ENCODE results near the gene SLC12A3.
"Not testable (repeated sequence)": the region's sequence is repeated elsewhere in the genome, so short reads cannot be mapped to it uniquely, and the experiment has no call there.

The SLC12A3 gene

DNA sequence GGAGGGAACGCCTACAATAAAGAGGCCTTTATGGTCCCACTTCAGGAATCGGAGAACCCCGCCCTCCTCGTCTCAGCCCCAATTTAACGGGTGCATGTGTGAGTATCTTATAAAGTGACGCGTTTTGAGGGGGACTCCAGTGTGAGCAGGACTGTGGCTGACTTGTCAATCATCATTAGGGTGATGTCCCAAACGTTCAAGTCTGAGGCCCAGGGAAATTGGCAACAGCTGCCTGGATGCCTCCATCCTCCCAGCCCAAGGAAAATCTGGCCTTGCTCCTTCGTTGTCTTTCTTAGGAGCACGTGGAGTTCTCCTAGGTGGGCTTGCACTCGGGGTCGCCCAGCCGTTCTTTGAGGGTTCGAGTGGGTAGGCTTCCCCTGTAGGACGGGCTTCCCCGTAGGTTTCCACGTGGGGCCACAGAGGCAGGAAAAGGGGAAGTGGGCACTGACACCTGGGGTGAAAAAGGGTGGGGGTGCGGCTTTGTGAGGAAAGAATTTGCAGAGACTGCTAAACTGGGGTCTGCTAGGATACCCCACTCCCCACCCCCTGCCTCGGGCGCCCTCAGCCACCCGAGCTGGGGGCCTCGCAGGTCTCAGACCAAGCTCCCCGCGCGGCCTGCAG, 66.4 kb downstream of the SLC12A3 start:
- Histone ChIP-seq H3K27me3 (ENCODE audit: control insufficient read depth, insufficient read depth, low read length) (no peaks in the 10 kb centered on the region), H3K4me3 (ENCODE audit: low read depth, low read length) (peak overlapping the region; percentile 89), H3K9ac (ENCODE audit: low read depth, low read length) (peak overlapping the region; percentile 90), H3K9me3 (ENCODE audit: control insufficient read depth, insufficient read depth, low read length) (no peaks in the 10 kb centered on the region), H3K4me1 (ENCODE audit: control insufficient read depth, insufficient read depth, low read length) (peaks cover 23% of the 10 kb centered on the region), H3K36me3 (ENCODE audit: control insufficient read depth, insufficient read depth, low read length) (peaks cover 15% of the 10 kb centered on the region), H3K27ac (ENCODE audit: low read depth, low read length) (peak overlapping the region; percentile 88)

DNA sequence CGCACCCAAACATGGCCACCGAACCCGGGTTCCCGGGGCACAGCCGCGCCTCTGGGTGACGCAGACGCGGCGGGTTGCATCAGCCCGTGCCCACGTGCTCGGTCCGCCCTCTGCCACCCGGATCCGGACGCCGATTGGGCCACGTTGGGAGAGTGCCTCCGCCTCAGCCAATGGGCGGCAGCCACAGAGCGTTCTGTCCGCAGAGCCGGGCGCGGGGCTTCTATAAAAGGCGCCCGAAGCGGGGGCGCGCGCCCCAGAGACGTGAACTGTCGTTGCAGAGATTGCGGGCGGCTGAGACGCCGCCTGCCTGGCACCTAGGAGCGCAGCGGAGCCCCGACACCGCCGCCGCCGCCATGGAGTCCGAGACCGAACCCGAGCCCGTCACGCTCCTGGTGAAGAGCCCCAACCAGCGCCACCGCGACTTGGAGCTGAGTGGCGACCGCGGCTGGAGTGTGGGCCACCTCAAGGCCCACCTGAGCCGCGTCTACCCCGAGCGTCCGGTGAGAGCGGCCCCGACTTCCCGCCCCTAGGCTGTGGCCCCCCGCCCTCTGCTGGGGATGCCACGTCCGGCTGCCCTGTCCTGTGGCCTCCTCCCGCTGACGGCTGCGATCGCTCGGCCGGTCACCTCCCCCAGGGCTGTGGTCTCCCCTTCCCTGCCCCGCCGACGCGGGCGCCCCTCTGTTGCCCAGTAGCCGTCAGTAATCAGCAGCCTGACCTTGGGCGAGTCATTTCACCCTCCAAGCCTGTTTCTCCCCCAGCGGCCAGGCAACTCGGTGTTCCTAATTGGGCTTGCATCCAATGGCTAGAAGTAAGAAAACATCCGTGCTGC, 67.1 kb downstream of the SLC12A3 start, which contains the start of gene HERPUD1:
Gene HERPUD1 (plus strand): TSS at position 251 of the 829 bp plus-strand sequence. CDS start 103 bp downstream, at position 354.
- Histone ChIP-seq H3K4me1 (ENCODE audit: control insufficient read depth, insufficient read depth, low read length) (peaks cover 23% of the 10 kb centered on the region), H3K27me3 (ENCODE audit: control insufficient read depth, insufficient read depth, low read length) (no peaks in the 10 kb centered on the region), H3K4me3 (ENCODE audit: low read depth, low read length) (peak within 1 kb of the TSS; percentile 89), H3K36me3 (ENCODE audit: control insufficient read depth, insufficient read depth, low read length) (peaks cover 22% of the 10 kb centered on the region), H3K27ac (ENCODE audit: low read depth, low read length) (peak within 1 kb of the TSS; percentile 88), H3K9me3 (ENCODE audit: control insufficient read depth, insufficient read depth, low read length) (no peaks in the 10 kb centered on the region), H3K9ac (ENCODE audit: low read depth, low read length) (peak within 1 kb of the TSS; percentile 90)

DNA sequence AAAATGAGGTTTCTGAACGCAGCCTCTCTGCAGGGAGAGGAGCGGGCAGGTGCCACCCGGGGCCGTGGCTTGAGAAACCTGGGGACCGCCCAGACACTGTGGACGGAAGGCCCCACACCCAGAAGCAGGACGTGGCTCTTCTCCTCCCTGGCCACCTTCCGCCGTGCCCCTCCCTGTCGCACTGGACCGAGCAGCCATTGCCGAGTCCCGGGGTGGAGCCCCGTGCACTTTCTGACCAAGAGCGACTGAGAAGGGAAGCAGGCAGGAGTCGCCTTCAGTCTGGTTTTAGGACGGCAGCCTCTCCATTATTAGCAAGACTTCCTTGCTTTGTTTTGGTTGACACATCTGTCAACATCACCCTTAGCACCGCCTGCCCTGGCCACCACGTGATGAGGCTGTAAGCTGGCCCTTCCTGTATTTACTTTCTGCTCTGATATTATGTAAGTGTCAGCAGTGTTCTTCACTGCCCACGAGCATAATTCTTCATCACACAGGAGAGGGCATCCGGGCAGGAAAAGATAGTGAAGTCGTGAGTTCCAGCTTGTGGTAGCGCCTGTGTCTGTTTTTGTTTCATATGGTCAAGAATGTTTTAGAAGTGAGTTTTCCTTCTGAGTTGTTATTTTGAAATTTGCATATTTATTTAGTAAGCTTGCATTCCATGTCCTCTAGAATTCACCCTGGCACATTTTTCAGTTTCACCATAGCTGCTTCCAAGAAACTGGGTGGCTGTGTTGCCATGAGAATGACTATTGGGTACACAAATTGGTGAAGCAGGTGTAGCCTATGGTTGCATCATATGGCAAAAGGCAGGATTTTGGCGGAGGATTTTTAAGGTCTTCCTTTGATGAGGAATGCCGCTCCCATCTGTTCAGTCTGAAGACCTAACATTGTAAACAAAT, 68.0 kb downstream of the SLC12A3 start:
- H3K4me3 ChIP-seq (ENCODE audit: low read depth, low read length) = peak overlapping the region; percentile 89
- H3K9ac ChIP-seq (ENCODE audit: low read depth, low read length) = peak overlapping the region; percentile 90
- peaks cover 23% of the 10 kb centered on the region for H3K4me1 ChIP-seq (ENCODE audit: control insufficient read depth, insufficient read depth, low read length)
- H3K9me3 ChIP-seq (ENCODE audit: control insufficient read depth, insufficient read depth, low read length) = no peaks in the 10 kb centered on the region
- peak overlapping the region; percentile 88 for H3K27ac ChIP-seq (ENCODE audit: low read depth, low read length)
- no peaks in the 10 kb centered on the region for H3K27me3 ChIP-seq (ENCODE audit: control insufficient read depth, insufficient read depth, low read length)
- peaks cover 31% of the 10 kb centered on the region for H3K36me3 ChIP-seq (ENCODE audit: control insufficient read depth, insufficient read depth, low read length)

DNA sequence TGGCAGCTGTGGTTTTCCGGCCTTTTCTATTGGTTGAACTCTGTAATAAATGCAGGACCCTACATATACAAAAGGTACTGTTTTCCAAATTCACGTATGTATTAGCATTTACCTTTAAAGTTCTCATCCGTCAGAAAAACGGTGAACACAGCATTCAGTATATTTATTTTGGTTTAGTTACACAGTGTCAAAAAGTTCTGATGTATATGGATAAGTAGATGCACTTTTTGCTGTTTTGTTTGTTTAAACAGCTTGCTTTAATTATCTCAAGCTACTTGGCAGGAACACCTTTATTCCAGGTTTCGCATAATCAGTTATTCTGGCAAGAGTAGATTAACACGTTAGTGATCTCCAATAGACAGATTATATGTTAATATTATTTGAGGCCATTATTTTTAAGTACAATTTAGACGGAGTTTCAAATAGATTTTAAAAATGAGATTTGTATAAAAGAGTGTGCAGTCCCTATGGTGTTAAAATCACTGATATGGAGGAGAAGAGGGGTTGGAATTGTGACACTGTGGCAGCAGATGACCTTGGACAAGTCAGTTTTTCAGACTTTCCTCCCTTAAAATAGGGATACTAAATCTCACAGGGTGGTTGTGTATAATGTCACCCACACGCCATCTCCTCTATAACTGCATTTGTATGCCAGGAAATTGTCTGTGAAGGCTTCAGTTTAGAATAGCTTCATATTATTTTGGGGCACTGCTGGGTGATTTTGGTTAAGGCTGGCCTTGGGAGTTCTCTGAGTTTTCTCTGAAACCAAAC, 69.0 kb downstream of the SLC12A3 start:
- no peak overlapping the region for H3K9ac ChIP-seq (ENCODE audit: low read depth, low read length)
- H3K4me3 ChIP-seq (ENCODE audit: low read depth, low read length) = peak overlapping the region; percentile 89
- no peaks in the 10 kb centered on the region for H3K27me3 ChIP-seq (ENCODE audit: control insufficient read depth, insufficient read depth, low read length)
- H3K4me1 ChIP-seq (ENCODE audit: control insufficient read depth, insufficient read depth, low read length) = peaks cover 23% of the 10 kb centered on the region
- peaks cover 39% of the 10 kb centered on the region for H3K36me3 ChIP-seq (ENCODE audit: control insufficient read depth, insufficient read depth, low read length)
- no peak overlapping the region for H3K27ac ChIP-seq (ENCODE audit: low read depth, low read length)
- no peaks in the 10 kb centered on the region for H3K9me3 ChIP-seq (ENCODE audit: control insufficient read depth, insufficient read depth, low read length)

DNA sequence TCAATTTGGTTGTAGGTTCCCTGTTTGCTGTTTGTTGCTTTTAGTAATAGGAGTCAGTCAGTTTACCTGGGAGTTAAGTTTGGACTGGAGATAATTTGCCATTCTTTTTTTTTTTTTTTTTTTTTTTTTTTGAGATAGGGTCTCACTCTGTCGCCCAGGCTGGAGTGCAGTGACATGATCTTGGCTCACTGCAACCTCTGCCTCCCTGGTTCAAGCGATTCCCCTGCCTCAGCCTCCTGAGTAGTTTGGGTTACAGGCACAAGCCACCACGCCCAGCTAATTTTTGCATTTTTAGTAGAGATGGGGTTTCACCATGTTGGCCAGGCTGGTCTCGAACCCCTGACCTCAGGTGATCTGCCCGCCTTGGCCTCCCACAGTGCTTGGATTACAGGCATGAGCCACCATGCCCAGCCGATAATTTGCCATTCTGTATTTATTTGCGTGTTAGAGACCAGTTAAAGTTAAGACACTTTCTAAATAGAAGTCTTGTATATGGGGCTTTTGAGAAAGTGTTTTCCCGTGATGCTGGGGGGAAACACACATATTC, 69.7 kb downstream of the SLC12A3 start:
- not testable (repeated sequence) for H3K9me3 ChIP-seq (ENCODE audit: control insufficient read depth, insufficient read depth, low read length); H3K27me3 ChIP-seq (ENCODE audit: control insufficient read depth, insufficient read depth, low read length); H3K27ac ChIP-seq (ENCODE audit: low read depth, low read length); H3K9ac ChIP-seq (ENCODE audit: low read depth, low read length)
- Histone ChIP-seq H3K4me3 (ENCODE audit: low read depth, low read length) (peak overlapping the region; percentile 89; the same call in 1 of the 2 replicates), H3K36me3 (ENCODE audit: control insufficient read depth, insufficient read depth, low read length) (peaks cover 46% of the 10 kb centered on the region), H3K4me1 (ENCODE audit: control insufficient read depth, insufficient read depth, low read length) (peaks cover 23% of the 10 kb centered on the region)

DNA sequence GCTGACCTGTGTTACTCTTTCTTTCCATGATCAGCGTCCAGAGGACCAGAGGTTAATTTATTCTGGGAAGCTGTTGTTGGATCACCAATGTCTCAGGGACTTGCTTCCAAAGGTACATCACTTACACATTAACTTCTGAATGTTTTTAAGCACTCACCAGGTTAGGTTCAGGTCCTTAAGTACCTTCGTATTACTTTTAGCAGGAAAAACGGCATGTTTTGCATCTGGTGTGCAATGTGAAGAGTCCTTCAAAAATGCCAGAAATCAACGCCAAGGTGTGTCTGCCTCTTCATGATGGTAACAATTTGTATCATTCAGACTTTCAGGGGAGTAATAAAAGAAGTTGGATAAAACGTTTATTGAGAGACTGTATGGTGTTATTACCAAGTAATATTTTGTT, 70.2 kb downstream of the SLC12A3 start:
- no peak overlapping the region for H3K27ac ChIP-seq (ENCODE audit: low read depth, low read length)
- peaks cover 23% of the 10 kb centered on the region for H3K4me1 ChIP-seq (ENCODE audit: control insufficient read depth, insufficient read depth, low read length)
- H3K27me3 ChIP-seq (ENCODE audit: control insufficient read depth, insufficient read depth, low read length) = no peaks in the 10 kb centered on the region
- H3K9ac ChIP-seq (ENCODE audit: low read depth, low read length) = no peak overlapping the region
- H3K9me3 ChIP-seq (ENCODE audit: control insufficient read depth, insufficient read depth, low read length) = no peaks in the 10 kb centered on the region
- no peak overlapping the region for H3K4me3 ChIP-seq (ENCODE audit: low read depth, low read length)
- peaks cover 51% of the 10 kb centered on the region for H3K36me3 ChIP-seq (ENCODE audit: control insufficient read depth, insufficient read depth, low read length)

DNA sequence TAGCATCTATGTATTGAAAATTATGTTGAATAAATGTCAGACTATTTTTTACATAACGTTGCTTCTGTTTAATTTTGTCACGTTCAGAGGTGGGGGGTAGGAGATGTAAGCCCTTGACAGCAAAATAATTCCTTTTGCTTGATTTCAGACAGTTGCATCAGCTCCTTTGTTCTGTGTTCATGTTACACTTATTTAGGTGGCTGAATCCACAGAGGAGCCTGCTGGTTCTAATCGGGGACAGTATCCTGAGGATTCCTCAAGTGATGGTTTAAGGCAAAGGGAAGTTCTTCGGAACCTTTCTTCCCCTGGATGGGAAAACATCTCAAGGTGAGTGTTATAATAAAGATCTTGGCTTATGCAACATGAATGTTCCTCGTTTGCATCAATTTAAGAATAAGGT, 71.5 kb downstream of the SLC12A3 start:
- no peak overlapping the region for H3K9ac ChIP-seq (ENCODE audit: low read depth, low read length)
- H3K9me3 ChIP-seq (ENCODE audit: control insufficient read depth, insufficient read depth, low read length) = no peaks in the 10 kb centered on the region
- H3K27ac ChIP-seq (ENCODE audit: low read depth, low read length) = no peak overlapping the region
- H3K4me3 ChIP-seq (ENCODE audit: low read depth, low read length) = no peak overlapping the region
- H3K4me1 ChIP-seq (ENCODE audit: control insufficient read depth, insufficient read depth, low read length) = peaks cover 12% of the 10 kb centered on the region
- peaks cover 64% of the 10 kb centered on the region for H3K36me3 ChIP-seq (ENCODE audit: control insufficient read depth, insufficient read depth, low read length)
- no peaks in the 10 kb centered on the region for H3K27me3 ChIP-seq (ENCODE audit: control insufficient read depth, insufficient read depth, low read length)

DNA sequence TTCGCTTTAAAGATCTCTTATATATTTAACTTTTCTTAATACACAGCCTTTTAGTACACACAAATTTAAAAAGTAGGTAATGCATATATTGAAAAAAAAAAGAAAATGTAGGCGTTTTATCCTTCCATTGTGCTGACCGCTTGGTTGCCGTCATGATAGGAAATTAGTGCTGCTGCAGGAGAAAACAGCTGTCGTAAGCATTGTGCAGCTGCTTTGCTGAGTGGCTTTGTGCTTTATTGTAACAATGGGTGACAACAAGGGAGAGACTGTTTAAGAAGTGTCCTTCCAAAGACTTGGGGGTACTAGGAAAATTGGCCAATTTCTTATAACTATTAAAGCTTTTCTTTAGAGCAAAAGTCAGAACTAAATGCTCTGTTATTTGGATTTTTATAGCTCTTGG, 71.9 kb downstream of the SLC12A3 start:
- H3K9me3 ChIP-seq (ENCODE audit: control insufficient read depth, insufficient read depth, low read length) = no peaks in the 10 kb centered on the region
- no peak overlapping the region for H3K9ac ChIP-seq (ENCODE audit: low read depth, low read length)
- no peaks in the 10 kb centered on the region for H3K27me3 ChIP-seq (ENCODE audit: control insufficient read depth, insufficient read depth, low read length)
- no peak overlapping the region for H3K27ac ChIP-seq (ENCODE audit: low read depth, low read length)
- H3K4me3 ChIP-seq (ENCODE audit: low read depth, low read length) = no peak overlapping the region
- H3K4me1 ChIP-seq (ENCODE audit: control insufficient read depth, insufficient read depth, low read length) = peaks cover 11% of the 10 kb centered on the region; the same call in 1 of the 2 replicates
- peaks cover 68% of the 10 kb centered on the region for H3K36me3 ChIP-seq (ENCODE audit: control insufficient read depth, insufficient read depth, low read length)

DNA sequence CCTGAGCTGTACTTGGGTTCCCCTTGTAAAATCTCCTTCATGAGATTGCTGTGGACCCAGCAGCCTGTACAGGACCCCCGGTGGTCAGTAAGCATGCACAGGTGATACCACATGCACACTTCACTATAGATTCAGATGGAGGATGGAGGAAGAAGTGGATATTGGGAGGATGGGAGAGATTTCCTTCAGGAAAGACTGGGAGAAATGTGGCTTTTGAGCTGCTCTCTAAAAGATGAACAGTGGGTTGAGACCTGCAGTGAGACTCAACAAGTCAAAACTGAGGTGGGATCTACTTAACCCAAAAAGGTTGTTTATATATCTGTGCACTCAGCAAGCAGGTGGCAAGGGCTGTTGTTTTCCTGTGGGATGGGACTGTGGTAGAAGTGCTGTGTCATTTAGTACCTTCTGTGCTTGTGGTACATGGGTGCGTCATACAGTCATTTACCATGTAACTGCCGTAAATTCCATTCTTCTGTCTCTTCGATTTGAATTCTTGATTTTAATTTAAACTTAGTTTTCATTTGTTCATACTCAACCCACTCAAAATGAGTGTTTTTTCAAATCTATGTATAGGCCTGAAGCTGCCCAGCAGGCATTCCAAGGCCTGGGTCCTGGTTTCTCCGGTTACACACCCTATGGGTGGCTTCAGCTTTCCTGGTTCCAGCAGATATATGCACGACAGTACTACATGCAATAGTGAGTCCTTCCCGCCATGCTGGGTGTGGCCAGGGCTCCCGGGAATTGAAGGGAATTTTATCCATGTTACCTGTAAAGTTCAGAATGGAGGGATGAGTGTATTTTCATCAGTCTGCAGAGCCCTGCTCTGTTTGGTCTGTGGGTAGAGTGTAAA, 73.9 kb downstream of the SLC12A3 start:
- Histone ChIP-seq H3K27ac (ENCODE audit: low read depth, low read length) (no peak overlapping the region), H3K27me3 (ENCODE audit: control insufficient read depth, insufficient read depth, low read length) (no peaks in the 10 kb centered on the region), H3K4me1 (ENCODE audit: control insufficient read depth, insufficient read depth, low read length) (peaks cover 5% of the 10 kb centered on the region; the same call in 1 of the 2 replicates), H3K9me3 (ENCODE audit: control insufficient read depth, insufficient read depth, low read length) (no peaks in the 10 kb centered on the region), H3K9ac (ENCODE audit: low read depth, low read length) (no peak overlapping the region), H3K4me3 (ENCODE audit: low read depth, low read length) (no peak overlapping the region), H3K36me3 (ENCODE audit: control insufficient read depth, insufficient read depth, low read length) (peaks cover 87% of the 10 kb centered on the region)

Data from HUES48 (cell line).